Measurements from ENCODE around the gene MPP2.

MPP2 gene

DNA sequence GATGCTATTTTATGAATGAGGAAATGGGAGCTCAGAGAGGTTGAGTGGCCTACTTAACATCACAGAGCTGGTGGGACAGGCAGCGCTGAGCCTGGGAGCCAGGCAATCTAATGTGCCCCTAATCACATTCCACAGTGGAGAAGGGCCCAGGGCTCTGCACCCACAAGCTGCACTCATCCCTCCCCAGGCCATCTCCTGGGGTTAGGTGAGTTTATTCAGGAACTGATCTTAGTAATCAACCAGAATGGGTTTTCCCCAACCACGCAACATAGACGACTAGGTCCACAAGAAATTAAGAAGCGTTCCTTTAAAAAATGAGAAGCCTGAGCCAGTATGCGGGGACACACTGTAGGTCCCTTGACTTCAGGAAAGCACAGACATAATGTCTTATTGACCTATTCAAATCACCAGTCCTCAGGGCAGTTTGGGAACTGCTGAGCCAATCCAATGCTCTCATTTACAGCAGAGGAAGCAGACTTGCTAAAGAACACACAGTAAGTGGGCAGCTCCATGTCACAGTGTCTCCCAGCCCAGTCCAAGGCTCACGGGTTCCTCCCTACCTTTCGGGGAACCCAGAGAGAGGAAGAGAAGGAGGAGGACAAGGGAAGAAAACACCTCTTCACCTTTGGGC lies 76.7 kb downstream of the MPP2 start:
- Histone ChIP-seq H3K9me3 (ENCODE audit: control insufficient read depth, insufficient read depth, low read length) (no peaks in the 10 kb centered on the region), H3K4me1 (ENCODE audit: control insufficient read depth, low read length) (no peaks in the 10 kb centered on the region), H3K36me3 (ENCODE audit: control insufficient read depth, low read length) (no peaks in the 10 kb centered on the region)

DNA sequence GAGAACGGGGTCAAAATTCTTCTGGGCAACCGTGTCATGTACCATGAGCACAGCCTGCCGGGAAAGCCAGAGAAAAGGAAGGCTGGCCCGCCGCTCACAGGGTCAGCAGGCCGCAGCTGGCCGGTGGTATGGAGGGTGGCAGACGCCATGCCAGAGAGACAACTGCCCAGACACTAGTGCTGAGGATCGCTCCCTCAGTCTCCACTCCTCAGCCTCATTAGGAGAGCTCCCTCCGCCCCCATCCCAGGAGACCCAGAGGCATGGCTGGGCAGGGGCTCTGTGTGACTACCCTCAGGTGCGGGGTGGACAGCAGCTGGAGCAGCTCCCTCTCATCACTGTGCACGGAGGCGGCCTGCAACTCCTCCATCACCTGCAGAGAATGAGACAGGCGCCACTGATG lies 77.6 kb downstream of the MPP2 start:
- Histone ChIP-seq H3K9me2 (replicated peaks; ENCODE audit: control insufficient read depth, low read length) (no peaks in the 10 kb centered on the region), H3F3A (ENCODE audit: control insufficient read depth, insufficient read depth) (no peaks in the 10 kb centered on the region), H3K79me2 (ENCODE audit: control insufficient read depth, low read length) (no peaks in the 10 kb centered on the region), H3K4me2 (ENCODE audit: low read length) (no peak overlapping the region), H3K36me3 (ENCODE audit: control insufficient read depth, low read length) (no peaks in the 10 kb centered on the region), H3K27ac (ENCODE audit: low read depth, low read length) (no peak overlapping the region), H3K9me3 (ENCODE audit: control insufficient read depth, insufficient read depth, low read length) (no peaks in the 10 kb centered on the region), H3K27me3 (ENCODE audit: control insufficient read depth, low read length) (peaks cover 31% of the 10 kb centered on the region), H3K4me1 (ENCODE audit: control insufficient read depth, low read length) (no peaks in the 10 kb centered on the region), H4K20me1 (ENCODE audit: control insufficient read depth, insufficient read depth, low read depth, low read length) (no peaks in the 10 kb centered on the region), H3K4me3 (ENCODE audit: low read length) (no peak overlapping the region)
- TF ChIP-seq, protein P1, sequence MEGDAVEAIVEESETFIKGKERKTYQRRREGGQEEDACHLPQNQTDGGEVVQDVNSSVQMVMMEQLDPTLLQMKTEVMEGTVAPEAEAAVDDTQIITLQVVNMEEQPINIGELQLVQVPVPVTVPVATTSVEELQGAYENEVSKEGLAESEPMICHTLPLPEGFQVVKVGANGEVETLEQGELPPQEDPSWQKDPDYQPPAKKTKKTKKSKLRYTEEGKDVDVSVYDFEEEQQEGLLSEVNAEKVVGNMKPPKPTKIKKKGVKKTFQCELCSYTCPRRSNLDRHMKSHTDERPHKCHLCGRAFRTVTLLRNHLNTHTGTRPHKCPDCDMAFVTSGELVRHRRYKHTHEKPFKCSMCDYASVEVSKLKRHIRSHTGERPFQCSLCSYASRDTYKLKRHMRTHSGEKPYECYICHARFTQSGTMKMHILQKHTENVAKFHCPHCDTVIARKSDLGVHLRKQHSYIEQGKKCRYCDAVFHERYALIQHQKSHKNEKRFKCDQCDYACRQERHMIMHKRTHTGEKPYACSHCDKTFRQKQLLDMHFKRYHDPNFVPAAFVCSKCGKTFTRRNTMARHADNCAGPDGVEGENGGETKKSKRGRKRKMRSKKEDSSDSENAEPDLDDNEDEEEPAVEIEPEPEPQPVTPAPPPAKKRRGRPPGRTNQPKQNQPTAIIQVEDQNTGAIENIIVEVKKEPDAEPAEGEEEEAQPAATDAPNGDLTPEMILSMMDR (IDR thresholded peaks at IDR 0.05; ENCODE audit: low read depth, low read length, poor library complexity, severe bottlenecking), result no peak
- no peak for TF ChIP-seq EZH2phosphoT487 (IDR thresholded peaks at IDR 0.05; ENCODE audit: borderline replicate concordance, low read length)

More for the DNA sequence above, 76.7 kb downstream of the MPP2 start:
- H3K4me3 ChIP-seq (ENCODE audit: low read length), result no peak overlapping the region
- H3K9me2 ChIP-seq (replicated peaks; ENCODE audit: control insufficient read depth, low read length), result no peaks in the 10 kb centered on the region
- TF ChIP-seq, protein P1 (IDR thresholded peaks at IDR 0.05; ENCODE audit: low read depth, low read length, poor library complexity, severe bottlenecking), result no peak
- no peak for TF ChIP-seq EZH2phosphoT487 (IDR thresholded peaks at IDR 0.05; ENCODE audit: borderline replicate concordance, low read length)
- no peak overlapping the region for H3K27ac ChIP-seq (ENCODE audit: low read depth, low read length)
- no peaks in the 10 kb centered on the region for H3K79me2 ChIP-seq (ENCODE audit: control insufficient read depth, low read length)
- no peak overlapping the region for H3K4me2 ChIP-seq (ENCODE audit: low read length)
- H3K27me3 ChIP-seq (ENCODE audit: control insufficient read depth, low read length), result peaks cover 31% of the 10 kb centered on the region
- H3F3A ChIP-seq (ENCODE audit: control insufficient read depth, insufficient read depth), result no peaks in the 10 kb centered on the region
- no peaks in the 10 kb centered on the region for H4K20me1 ChIP-seq (ENCODE audit: control insufficient read depth, insufficient read depth, low read depth, low read length)

DNA sequence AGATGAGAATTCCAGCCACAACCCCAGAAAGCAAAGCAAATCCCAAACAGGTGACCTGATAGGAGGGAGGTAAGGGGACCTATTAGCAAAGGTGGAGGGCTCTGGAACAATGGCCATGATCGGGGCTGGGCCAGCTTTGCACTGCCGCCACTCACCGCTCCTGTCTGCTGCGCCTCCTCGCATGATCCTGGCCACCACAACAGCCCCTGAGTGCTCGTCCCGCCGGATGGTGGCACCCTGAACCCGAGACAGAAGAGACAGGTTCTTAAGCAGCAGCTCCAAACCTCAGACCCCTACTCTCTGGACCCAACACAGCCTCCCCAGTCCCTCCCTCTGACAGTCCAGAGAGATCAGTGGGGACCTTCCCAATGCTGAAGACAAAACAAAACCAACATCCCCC lies 79.7 kb downstream of the MPP2 start:
- H3K4me2 ChIP-seq (ENCODE audit: low read length), result no peak overlapping the region
- no peak overlapping the region for H3K27ac ChIP-seq (ENCODE audit: low read depth, low read length)
- H3K79me2 ChIP-seq (ENCODE audit: control insufficient read depth, low read length), result no peaks in the 10 kb centered on the region
- no peaks in the 10 kb centered on the region for H3K36me3 ChIP-seq (ENCODE audit: control insufficient read depth, low read length)
- H3K4me3 ChIP-seq (ENCODE audit: low read length), result no peak overlapping the region
- H3F3A ChIP-seq (ENCODE audit: control insufficient read depth, insufficient read depth), result no peaks in the 10 kb centered on the region
- no peaks in the 10 kb centered on the region for H4K20me1 ChIP-seq (ENCODE audit: control insufficient read depth, insufficient read depth, low read depth, low read length)
- H3K9me2 ChIP-seq (replicated peaks; ENCODE audit: control insufficient read depth, low read length), result no peaks in the 10 kb centered on the region
- no peak for TF ChIP-seq EZH2phosphoT487 (IDR thresholded peaks at IDR 0.05; ENCODE audit: borderline replicate concordance, low read length)
- TF ChIP-seq, protein P1 (IDR thresholded peaks at IDR 0.05; ENCODE audit: low read depth, low read length, poor library complexity, severe bottlenecking), result no peak
- no peaks in the 10 kb centered on the region for H3K9me3 ChIP-seq (ENCODE audit: control insufficient read depth, insufficient read depth, low read length)
- H3K27me3 ChIP-seq (ENCODE audit: control insufficient read depth, low read length), result peaks cover 20% of the 10 kb centered on the region; the same call in 1 of the 2 replicates
- H3K4me1 ChIP-seq (ENCODE audit: control insufficient read depth, low read length), result no peaks in the 10 kb centered on the region
